Measurements from ENCODE around the gene SBNO2. TPM values are rescaled to one million over a fixed set of nuclear protein-coding genes. Genes with fewer than 3 reads are reported as not detected.
A peak's percentile ranks its signal among the peaks of the same experiment; 100 is the strongest.

SBNO2 gene
- total and polyA plus RNA-seq, 9 of the 15 experiments (the other 6 are each of a cell fraction or from before 2014, with no cell fraction given): 0.01 to 46.2 (median 6.7) TPM

DNA sequence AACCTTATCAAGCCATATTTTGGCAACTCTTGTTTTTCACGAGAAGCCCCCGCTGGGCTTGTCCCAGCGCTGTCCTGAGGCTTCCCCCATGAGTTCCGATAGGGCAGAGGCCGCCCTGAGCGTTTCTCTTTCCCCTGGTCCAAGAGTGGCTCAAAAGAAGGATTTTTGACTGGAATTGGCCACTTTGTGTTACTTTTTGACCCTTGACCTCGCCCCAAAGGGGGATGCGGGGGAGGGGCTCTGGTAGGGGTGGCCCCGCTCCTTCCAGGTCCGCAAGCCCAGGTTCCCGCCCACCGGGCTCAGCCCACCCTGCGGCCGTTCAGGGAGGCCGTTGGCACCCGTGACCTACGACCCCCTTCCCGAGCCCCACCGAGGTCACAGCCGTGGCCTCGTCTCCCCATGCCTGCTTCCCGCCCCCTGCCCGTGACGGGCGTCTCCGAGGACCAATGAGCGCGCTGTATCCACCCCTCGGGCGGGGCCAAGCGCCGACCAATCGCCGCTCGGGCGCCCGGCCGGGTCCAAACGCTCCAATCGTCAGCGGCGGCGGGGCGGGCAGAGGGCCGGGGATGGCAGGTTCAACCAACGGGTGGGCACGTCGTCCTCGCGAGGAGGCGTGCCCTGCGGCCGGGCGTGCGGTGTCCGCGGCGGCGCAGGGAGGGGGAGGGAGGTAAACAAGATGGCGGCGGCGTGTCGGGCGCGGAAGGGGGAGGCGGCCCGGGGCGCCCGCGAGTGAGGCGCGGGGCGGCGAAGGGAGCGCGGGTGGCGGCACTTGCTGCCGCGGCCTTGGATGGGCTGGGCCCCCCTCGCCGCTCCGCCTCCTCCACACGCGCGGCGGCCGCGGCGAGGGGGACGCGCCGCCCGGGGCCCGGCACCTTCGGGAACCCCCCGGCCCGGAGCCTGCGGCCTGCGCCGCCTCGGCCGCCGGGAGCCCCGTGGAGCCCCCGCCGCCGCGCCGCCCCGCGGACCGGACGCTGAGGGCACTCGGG is 31.3 kb upstream of the SBNO2 start, which contains the start of gene STK11 (continued):
- TF ChIP-seq KDM1A (IDR thresholded peaks at IDR 0.05) (no peak; a peak in 1 of 4 replicates), RBFOX2 (IDR thresholded peaks at IDR 0.05; ENCODE audit: low read depth, low read length) (peak; percentile 88), SP1 (CRISPR knock-in tag; IDR thresholded peaks at IDR 0.05) (peak; percentile 94), SFPQ (IDR thresholded peaks at IDR 0.05; ENCODE audit: low read depth, low read length) (no peak), FOXJ3 (CRISPR knock-in tag; IDR thresholded peaks at IDR 0.05) (no peak), ERF (CRISPR knock-in tag; IDR thresholded peaks at IDR 0.05) (no peak), GABPA (tag; conservative IDR thresholded peaks at IDR 0.05; ENCODE audit: low read depth) (no peak; the same call in 1 of the 2 replicates), NELFE (IDR thresholded peaks at IDR 0.05; ENCODE audit: insufficient read depth, insufficient read length) (no peak), ESRRB (CRISPR knock-in tag; IDR thresholded peaks at IDR 0.05; ENCODE audit: borderline replicate concordance) (no peak), ZFX (CRISPR knock-in tag; IDR thresholded peaks at IDR 0.05) (no peak; the same call in 1 of the 2 replicates), SP2 (IDR thresholded peaks at IDR 0.05; ENCODE audit: extremely low read depth, low read depth, low read length, poor library complexity, severe bottlenecking) (peak; percentile 93), TCF7 (IDR thresholded peaks at IDR 0.05; ENCODE audit: borderline replicate concordance) (no peak), HBP1 (CRISPR knock-in tag; IDR thresholded peaks at IDR 0.05) (no peak), DMBX1 (CRISPR knock-in tag; IDR thresholded peaks at IDR 0.05; ENCODE audit: borderline replicate concordance) (peak; percentile 75)
- TF ChIP-seq, protein P1, sequence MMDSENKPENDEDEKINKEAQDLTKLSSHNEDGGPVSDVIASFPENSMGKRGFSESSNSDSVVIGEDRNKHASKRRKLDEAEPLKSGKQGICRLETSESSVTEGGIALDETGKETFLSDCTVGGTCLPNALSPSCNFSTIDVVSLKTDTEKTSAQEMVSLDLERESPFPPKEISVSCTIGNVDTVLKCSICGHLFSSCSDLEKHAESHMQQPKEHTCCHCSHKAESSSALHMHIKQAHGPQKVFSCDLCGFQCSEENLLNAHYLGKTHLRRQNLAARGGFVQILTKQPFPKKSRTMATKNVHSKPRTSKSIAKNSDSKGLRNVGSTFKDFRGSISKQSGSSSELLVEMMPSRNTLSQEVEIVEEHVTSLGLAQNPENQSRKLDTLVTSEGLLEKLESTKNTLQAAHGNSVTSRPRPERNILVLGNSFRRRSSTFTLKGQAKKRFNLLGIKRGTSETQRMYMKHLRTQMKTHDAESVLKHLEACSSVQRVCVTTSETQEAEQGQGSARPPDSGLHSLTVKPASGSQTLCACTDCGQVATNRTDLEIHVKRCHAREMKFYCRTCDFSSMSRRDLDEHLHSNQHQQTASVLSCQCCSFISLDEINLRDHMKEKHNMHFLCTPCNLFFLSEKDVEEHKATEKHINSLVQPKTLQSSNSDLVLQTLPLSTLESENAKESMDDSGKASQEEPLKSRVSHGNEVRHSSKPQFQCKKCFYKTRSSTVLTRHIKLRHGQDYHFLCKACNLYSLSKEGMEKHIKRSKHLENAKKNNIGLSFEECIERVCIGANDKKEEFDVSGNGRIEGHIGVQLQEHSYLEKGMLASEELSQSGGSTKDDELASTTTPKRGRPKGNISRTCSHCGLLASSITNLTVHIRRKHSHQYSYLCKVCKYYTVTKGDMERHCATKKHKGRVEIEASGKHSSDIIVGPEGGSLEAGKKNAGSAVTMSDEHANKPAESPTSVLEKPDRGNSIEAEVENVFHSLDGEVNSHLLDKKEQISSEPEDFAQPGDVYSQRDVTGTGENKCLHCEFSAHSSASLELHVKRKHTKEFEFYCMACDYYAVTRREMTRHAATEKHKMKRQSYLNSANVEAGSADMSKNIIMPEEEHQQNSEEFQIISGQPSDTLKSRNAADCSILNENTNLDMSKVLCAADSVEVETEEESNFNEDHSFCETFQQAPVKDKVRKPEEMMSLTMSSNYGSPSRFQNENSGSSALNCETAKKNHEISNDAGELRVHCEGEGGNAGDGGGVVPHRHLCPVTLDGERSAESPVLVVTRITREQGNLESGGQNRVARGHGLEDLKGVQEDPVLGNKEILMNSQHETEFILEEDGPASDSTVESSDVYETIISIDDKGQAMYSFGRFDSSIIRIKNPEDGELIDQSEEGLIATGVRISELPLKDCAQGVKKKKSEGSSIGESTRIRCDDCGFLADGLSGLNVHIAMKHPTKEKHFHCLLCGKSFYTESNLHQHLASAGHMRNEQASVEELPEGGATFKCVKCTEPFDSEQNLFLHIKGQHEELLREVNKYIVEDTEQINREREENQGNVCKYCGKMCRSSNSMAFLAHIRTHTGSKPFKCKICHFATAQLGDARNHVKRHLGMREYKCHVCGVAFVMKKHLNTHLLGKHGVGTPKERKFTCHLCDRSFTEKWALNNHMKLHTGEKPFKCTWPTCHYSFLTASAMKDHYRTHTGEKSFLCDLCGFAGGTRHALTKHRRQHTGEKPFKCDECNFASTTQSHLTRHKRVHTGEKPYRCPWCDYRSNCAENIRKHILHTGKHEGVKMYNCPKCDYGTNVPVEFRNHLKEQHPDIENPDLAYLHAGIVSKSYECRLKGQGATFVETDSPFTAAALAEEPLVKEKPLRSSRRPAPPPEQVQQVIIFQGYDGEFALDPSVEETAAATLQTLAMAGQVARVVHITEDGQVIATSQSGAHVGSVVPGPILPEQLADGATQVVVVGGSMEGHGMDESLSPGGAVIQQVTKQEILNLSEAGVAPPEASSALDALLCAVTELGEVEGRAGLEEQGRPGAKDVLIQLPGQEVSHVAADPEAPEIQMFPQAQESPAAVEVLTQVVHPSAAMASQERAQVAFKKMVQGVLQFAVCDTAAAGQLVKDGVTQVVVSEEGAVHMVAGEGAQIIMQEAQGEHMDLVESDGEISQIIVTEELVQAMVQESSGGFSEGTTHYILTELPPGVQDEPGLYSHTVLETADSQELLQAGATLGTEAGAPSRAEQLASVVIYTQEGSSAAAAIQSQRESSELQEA (IDR thresholded peaks at IDR 0.05; ENCODE audit: low read depth): no peak
